HG02885 (cell line): Measurements from ENCODE around the gene ZNF570.
A peak's percentile ranks its signal among the peaks of the same experiment; 100 is the strongest.

ENCODE experiments used
- ATAC-seq: cut with Tn5 transposase; IDR thresholded peaks from one replicate; pipeline ENCODE4 v1.9.1; 2021; ENCODE audit warnings: mild to moderate bottlenecking; ENCODE audit not compliant: unreplicated experiment, poor library complexity

ZNF570 gene

GRCh38 chr19:37468961-37469777 lies at the start of gene ZNF570:
TSS of gene ZNF570 (plus strand) at chr19:37469356. CDS start at chr19:37470355, 999 bp downstream.
- ATAC-seq: peak; percentile 67

DNA sequence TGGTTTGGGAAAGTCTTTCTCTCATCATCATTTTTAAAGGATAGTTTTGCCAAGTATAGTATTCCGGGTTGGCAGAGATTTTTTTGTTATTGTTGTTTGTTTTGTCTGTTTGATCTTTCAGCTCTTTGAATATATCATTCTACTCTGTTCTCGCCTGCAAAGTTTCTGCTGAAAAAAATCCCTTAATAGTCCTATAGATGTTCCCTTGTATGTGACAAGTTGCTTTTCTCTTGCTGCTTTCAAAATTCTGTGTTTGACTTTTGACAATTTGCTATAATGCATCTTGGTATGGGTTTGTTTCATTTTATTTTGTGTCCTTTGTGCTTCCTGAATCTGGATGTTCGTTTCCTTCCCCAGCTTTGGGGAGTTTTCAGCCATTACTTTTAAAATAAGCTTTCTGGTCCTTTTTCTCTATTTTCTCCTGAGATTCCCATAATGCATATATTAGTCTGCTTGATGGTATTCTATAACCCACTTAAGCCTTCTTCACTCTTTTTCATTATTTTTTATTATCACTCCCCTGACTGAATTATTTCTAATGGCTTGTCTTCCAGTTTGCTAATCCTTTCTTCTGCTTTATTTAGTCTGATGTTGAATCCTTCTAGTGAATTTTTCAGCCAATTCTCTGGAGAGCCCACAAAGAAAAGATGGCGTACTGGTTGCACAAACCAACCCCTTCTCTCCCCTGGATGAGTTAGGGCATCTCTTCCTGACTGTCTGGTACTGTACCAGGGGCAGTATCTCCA lies 16.5 kb upstream of the ZNF570 start:
- no peak for ATAC-seq

DNA sequence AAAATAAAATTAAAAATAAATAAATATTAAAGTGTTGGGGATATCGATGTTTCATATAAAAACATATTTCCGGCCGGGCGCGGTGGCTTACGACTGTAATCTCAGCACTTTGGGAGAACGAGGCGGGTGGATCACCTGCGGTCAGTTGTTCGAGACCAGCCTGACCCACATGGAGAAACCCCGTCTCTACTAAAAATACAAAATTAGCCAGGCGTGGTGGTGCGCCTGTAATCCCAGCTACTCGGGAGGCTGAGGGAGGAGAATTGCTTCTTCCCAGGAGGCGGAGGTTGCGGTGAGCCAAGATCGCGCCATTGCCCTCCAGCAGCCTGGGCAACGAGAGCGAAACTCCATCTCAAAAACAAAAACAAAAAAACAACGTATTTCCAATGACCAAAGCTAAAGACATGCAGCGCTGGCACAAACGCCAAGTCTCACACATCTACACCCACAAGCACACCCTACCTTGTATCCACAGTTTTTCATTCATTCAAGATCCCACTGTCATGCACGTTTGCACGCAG lies 2.8 kb upstream of the ZNF570 start:
- ATAC-seq: no peak

GRCh38 chr19:37466798-37467607 lies 2.2 kb upstream of the ZNF570 start, which contains the start of gene ZNF569:
TSS of gene ZNF569 (minus strand) at chr19:37467444. CDS start at chr19:37444921, 22,523 bp downstream.
- peak; percentile 68 for ATAC-seq

GRCh38 chr19:37467608-37468090 lies 1.5 kb upstream of the ZNF570 start:
- no peak for ATAC-seq

GRCh38 chr19:37470216-37470615 lies 1.1 kb downstream of the ZNF570 start:
- no peak for ATAC-seq

- ATAC-seq: no peak
Observed at GRCh38 chr19:37472165-37472564, 3.0 kb downstream of the ZNF570 start.

- no peak for ATAC-seq
Observed at GRCh38 chr19:37484406-37485168, 15.4 kb downstream of the ZNF570 start.

- ATAC-seq: no peak
Observed at GRCh38 chr19:37492213-37492612, 23.1 kb downstream of the ZNF570 start.

DNA sequence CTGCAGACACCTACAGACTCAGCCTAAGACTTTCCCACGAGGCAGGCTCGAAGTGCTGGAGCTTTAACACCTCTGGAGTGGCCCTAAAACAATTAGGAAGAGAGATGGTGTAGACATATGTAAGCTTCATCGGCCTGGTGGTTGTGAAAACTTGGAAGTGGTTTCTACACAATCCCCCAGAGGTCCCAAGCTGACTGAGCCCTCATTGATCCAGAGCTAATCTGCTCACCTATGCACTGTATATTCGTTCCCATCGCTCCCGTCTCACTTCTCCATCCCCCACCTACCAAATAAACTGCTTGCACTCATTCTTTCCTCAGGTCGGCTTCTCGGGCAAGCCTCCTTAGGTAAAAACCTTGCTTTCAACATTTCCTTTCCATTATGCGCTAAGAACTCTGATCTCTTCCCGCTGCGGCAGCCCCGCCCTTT lies 36.8 kb downstream of the ZNF570 start:
- ATAC-seq: no peak

DNA sequence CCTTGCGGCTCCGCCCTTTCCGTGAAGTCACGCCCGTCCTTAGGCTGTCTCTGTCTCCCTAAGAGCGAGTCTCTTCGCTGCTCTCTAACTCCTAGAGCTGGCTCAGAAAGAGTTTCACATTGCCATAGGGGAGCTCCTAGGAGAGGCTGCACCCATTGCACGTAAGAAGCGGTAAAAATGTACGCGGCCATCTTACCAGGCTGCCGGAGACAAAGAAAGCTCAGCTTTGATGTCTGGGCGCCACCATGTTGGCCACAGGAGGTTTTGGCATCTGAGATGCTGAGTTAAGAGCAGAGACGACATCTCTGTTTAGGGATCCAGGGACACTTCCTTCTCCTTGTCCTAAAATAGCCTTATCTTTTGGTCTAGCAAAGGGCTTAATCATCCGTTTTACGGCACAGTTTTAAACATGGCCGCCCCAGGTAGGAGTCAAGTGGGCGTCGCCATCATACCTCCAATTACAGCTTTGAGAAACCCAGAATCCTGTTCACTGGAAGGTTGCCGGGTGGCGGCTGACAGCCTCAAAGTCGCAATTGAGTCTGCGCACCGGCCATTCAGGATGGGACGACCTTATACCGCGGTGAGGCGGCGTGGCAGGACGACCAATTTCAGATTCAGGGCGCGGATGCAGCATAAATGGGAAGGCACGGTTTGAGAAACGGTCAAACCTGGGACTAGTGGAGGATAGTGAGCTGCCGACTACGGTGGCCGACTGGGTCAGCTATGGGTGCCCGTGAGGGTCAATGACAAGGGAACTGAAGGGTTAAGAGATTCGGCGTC lies 37.4 kb downstream of the ZNF570 start, which contains the start of gene ZNF793:
Gene ZNF793, plus strand, starts transcription at position 553 of the 780 bp plus-strand sequence. CDS start 16,501 bp downstream, outside the sequence.
- ATAC-seq: no peak

DNA sequence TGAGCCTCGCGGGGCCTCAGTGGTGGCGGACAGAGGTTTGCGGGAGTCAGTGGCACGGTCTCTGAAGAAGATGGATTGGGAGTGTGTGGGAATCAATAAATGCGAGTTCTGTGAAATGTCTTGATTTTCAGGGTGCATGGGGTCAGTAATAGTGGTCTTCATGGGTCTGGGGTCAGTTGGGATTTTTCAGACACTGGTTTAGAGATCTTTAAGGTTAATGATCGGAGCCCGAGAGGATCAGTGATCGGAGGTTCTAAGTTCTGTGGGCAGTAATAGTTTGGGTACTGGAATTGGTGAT lies 38.0 kb downstream of the ZNF570 start:
- no peak for ATAC-seq

DNA sequence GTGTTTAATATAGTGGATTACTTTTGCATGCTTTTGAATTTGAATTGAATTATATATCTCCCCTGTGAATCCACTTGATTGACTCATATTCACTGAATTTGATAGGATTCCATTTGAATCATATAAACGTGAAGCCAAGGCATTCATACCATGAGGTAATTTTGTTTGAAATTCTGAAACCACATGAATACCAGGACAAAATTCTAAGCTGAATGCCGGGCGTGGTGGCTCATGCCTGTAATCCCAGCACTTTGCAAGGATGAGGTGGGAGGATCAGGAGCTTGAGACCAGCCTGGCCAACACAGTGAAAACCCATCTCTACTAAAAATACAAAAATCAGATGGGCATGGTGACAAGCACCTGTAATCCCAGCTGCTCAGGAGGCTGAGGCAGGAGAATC lies 42.0 kb downstream of the ZNF570 start:
- no peak for ATAC-seq

GRCh38 chr19:37511821-37512220 lies 42.7 kb downstream of the ZNF570 start:
- ATAC-seq: no peak

DNA sequence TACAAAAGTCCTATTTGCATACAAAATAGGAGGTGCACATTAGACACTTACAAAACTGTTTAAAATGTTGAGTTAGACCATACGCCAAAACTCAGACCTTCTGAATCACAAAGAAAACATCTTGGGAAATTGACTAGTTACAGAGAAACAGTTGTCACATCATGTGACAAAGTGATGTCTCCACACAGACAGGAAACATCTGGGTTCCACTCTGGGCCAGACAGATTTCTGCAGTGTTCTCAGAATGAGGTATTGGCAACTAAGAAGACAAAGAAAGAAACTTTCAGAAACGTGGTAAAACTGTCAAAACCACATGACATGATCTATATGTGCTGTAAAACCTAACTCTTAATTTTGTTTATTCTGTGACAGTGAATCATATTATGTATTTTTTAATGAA lies 44.2 kb downstream of the ZNF570 start:
- ATAC-seq: no peak

DNA sequence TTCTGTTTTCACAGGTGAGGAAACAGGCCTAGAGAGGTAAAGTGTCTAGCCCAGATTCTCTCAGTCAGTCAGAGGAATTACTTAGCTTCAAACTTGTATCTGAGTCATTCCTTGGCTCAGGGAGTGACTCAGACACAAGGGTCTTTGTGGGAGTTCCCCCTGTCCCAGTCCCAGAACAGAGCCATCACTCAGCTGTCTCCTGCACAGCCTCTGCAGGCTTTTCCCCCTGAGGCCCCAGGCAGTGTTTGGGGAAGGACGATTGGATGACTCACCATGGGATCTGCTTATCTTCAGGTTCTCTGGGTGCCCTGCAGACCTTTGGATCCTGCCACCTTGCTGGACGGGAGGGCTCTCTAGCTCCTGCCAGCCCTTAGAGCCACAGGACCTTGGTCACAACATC lies 50.7 kb downstream of the ZNF570 start:
- no peak for ATAC-seq

DNA sequence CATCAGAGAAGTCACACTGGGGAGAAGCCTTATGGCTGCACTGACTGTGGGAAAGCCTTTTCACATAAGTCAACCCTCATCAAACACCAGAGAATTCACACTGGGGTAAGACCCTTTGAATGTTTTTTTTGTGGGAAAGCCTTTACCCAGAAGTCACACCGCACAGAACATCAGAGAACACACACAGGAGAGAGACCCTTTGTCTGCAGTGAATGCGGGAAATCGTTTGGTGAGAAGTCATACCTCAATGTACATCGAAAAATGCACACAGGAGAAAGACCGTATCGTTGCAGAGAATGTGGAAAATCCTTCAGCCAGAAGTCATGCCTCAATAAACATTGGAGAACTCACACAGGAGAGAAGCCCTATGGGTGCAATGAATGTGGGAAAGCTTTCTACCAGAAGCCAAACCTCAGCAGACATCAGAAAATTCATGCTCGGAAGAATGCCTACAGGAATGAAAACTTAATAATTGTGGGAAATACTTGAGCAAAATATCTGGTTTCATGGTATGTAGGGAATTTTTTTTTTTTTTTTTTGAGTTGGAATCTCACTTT lies 68.3 kb downstream of the ZNF570 start:
- no peak for ATAC-seq
